ENCODE data around the gene DSG2. TPM values are rescaled to one million over a fixed set of nuclear protein-coding genes. Genes with fewer than 3 reads are reported as not detected.

DSG2 gene
- total RNA-seq, 2 experiments from 2014 or later: 0.11 to 0.14 TPM

GRCh38 chr18:31513189-31513935 lies 15.4 kb downstream of the DSG2 start:
- POLR2A ChIA-PET: no interaction called here
- no peak overlapping the region for H3K27ac Mint-ChIP-seq
- no peak for TF ChIP-seq CTCF (IDR thresholded peaks at IDR 0.05)

GRCh38 chr18:31516437-31516836 lies 18.5 kb downstream of the DSG2 start:
- Histone ChIP-seq H3K27ac (ENCODE audit: low read depth in 1 of 2, low read length in 2 of 2) (no peak overlapping the region), H3K36me3 (ENCODE audit: insufficient read depth, low read length) (no peaks in the 10 kb centered on the region), H3K4me3 (ENCODE audit: low read length) (no peak overlapping the region), H3K9me3 (ENCODE audit: control insufficient read depth in 1 of 2, insufficient read depth in 1 of 2, low read length in 2 of 2) (no peaks in the 10 kb centered on the region), H3K4me1 (ENCODE audit: insufficient read depth, low read length) (no peaks in the 10 kb centered on the region), H3K27me3 (ENCODE audit: control insufficient read depth in 1 of 2, insufficient read depth in 2 of 2, low read length in 2 of 2) (no peaks in the 10 kb centered on the region)
- no peaks in the 10 kb centered on the region for H3K4me1 Mint-ChIP-seq (ENCODE audit: low read depth)
- intact Hi-C loops (cut with DNase I, micrococcal nuclease): no loop called here
- no peak overlapping the region for H3K27ac Mint-ChIP-seq
- no peaks in the 10 kb centered on the region for H3K27me3 Mint-ChIP-seq
- H3K36me3 Mint-ChIP-seq (ENCODE audit: low read depth): no peaks in the 10 kb centered on the region
- H3K4me3 Mint-ChIP-seq: no peak overlapping the region
- no peak for TF ChIP-seq CTCF (IDR thresholded peaks at IDR 0.05)
- no peak for DNase-seq
- no peak for ATAC-seq (ENCODE audit: poor library complexity)
- ChIA-PET CTCF (no interaction called here), POLR2A (no interaction called here)
- H3K9me3 Mint-ChIP-seq: no peaks in the 10 kb centered on the region

More at GRCh38 chr18:31513189-31513935, 15.4 kb downstream of the DSG2 start:
- Mint-ChIP-seq H3K36me3 (ENCODE audit: low read depth) (no peaks in the 10 kb centered on the region), H3K4me1 (ENCODE audit: low read depth) (no peaks in the 10 kb centered on the region), H3K27me3 (no peaks in the 10 kb centered on the region), H3K9me3 (no peaks in the 10 kb centered on the region), H3K4me3 (no peak overlapping the region)
- Histone ChIP-seq H3K4me1 (ENCODE audit: insufficient read depth, low read length) (no peaks in the 10 kb centered on the region), H3K4me3 (ENCODE audit: low read length) (no peak overlapping the region), H3K36me3 (ENCODE audit: insufficient read depth, low read length) (no peaks in the 10 kb centered on the region), H3K27me3 (ENCODE audit: control insufficient read depth in 1 of 2, insufficient read depth in 2 of 2, low read length in 2 of 2) (no peaks in the 10 kb centered on the region), H3K9me3 (ENCODE audit: control insufficient read depth in 1 of 2, insufficient read depth in 1 of 2, low read length in 2 of 2) (no peaks in the 10 kb centered on the region), H3K27ac (ENCODE audit: low read depth in 1 of 2, low read length in 2 of 2) (no peak overlapping the region)
- ATAC-seq (ENCODE audit: poor library complexity): no peak
- CTCF ChIA-PET: no interaction called here
- DNase-seq: no peak
- intact Hi-C loops (cut with DNase I, micrococcal nuclease): no loop called here

- no peak for ATAC-seq (ENCODE audit: poor library complexity)
- no peaks in the 10 kb centered on the region for H3K36me3 Mint-ChIP-seq (ENCODE audit: low read depth)
- ChIA-PET CTCF (no interaction called here), POLR2A (no interaction called here)
- intact Hi-C loops (cut with DNase I, micrococcal nuclease): no loop called here
- Histone ChIP-seq H3K27ac (ENCODE audit: low read depth in 1 of 2, low read length in 2 of 2) (no peak overlapping the region), H3K36me3 (ENCODE audit: insufficient read depth, low read length) (no peaks in the 10 kb centered on the region), H3K4me1 (ENCODE audit: insufficient read depth, low read length) (no peaks in the 10 kb centered on the region), H3K27me3 (ENCODE audit: control insufficient read depth in 1 of 2, insufficient read depth in 2 of 2, low read length in 2 of 2) (no peaks in the 10 kb centered on the region), H3K9me3 (ENCODE audit: control insufficient read depth in 1 of 2, insufficient read depth in 1 of 2, low read length in 2 of 2) (no peaks in the 10 kb centered on the region), H3K4me3 (ENCODE audit: low read length) (no peak overlapping the region)
- no peak overlapping the region for H3K27ac Mint-ChIP-seq
- no peaks in the 10 kb centered on the region for H3K4me1 Mint-ChIP-seq (ENCODE audit: low read depth)
- TF ChIP-seq CTCF (IDR thresholded peaks at IDR 0.05): no peak
- H3K4me3 Mint-ChIP-seq: no peak overlapping the region
- H3K27me3 Mint-ChIP-seq: peaks cover 8% of the 10 kb centered on the region
- no peak for DNase-seq
- no peaks in the 10 kb centered on the region for H3K9me3 Mint-ChIP-seq
Measured at GRCh38 chr18:31526374-31526773, 28.4 kb downstream of the DSG2 start.

All from CD4-positive, alpha-beta T cell (primary cell).